ENCODE results near the gene PRRC1.

GRCh38 chr5:127585661-127586060, 68.2 kb downstream of the PRRC1 start:
- TF ChIP-seq CTCF (IDR thresholded peaks at IDR 0.05) (no peak), POLR2A (IDR thresholded peaks at IDR 0.05) (no peak)

Measured in heart left ventricle (tissue), 13 donors.